IPS DF 6.9 (cell line): ENCODE data around the gene PTPRA.

Experiments
- DNase-seq: peaks from one replicate; pipeline ENCODE4 v3.0.0-alpha.2; 2013; ENCODE audit warnings: low read depth, low spot score
- H3K27ac ChIP-seq: one replicate; pipeline ENCODE4 v1.5.1; 2013; ENCODE audit warnings: low read length, control low read depth
- H3K27me3 ChIP-seq: 2 replicates; pipeline ENCODE4 v1.6.1; 2013; ENCODE audit warnings: mild to moderate bottlenecking, low read length; ENCODE audit not compliant: control insufficient read depth, insufficient read depth
- H3K36me3 ChIP-seq: 2 replicates; pipeline ENCODE4 v1.6.1; 2013; ENCODE audit warnings: low read length; ENCODE audit not compliant: control insufficient read depth, insufficient read depth
- H3K4me1 ChIP-seq: 2 replicates; pipeline ENCODE4 v1.6.1; 2013; ENCODE audit warnings: low read length; ENCODE audit not compliant: control insufficient read depth, insufficient read depth
- H3K4me3 ChIP-seq: 2 replicates; pipeline ENCODE4 v1.5.1; 2013; ENCODE audit warnings: mild to moderate bottlenecking, low read length
- H3K9me3 ChIP-seq: 2 replicates; pipeline ENCODE4 v1.6.1; 2013; ENCODE audit warnings: low read length, inconsistent platforms; ENCODE audit not compliant: control insufficient read depth, insufficient read depth
- WGBS: extraction: QIAGEN DNeasy Blood & Tissue Kit; methylation state at CpG from one replicate; pipeline ENCODE4 v1.1.7; 2013; ENCODE audit warnings: mixed read lengths, missing lambda C conversion rate; ENCODE audit not compliant: insufficient read length, insufficient coverage; 5-methylcytosine and 5-hydroxymethylcytosine counted together

PTPRA gene

DNA sequence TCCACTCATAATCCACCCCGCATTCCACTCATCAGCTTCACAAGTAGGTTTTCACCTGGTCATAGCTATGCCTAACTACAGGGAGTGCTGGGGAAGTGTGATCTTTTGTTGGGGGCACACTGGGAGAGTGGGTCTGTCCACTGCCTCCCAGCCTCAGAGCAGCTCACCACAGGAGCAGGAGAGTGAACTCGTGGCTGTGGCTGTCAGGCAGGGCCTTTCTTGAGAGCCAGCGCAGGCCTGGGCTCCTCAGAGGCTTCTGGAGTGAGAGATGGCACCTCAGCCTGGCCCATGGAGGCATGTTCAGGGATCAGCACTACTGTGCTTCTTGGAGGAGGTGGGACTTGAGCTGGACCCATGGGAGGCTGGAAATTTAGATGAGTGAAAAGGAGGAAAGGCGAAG lies 166.1 kb downstream of the PTPRA start:
- peaks cover 6% of the 10 kb centered on the region; the same call in 1 of the 2 replicates for H3K4me1 ChIP-seq
- no CpG with 5 or more reads among the region's 4 CpGs for WGBS
- no peak overlapping the region for H3K27ac ChIP-seq
- H3K27me3 ChIP-seq = no peaks in the 10 kb centered on the region
- H3K4me3 ChIP-seq = no peak overlapping the region
- no peaks in the 10 kb centered on the region for H3K9me3 ChIP-seq
- H3K36me3 ChIP-seq = peaks cover 10% of the 10 kb centered on the region
- no peak for DNase-seq

GRCh38 chr20:3040086-3040485 lies 166.8 kb downstream of the PTPRA start:
- no peak overlapping the region for H3K4me3 ChIP-seq
- DNase-seq = no peak
- no peak overlapping the region for H3K27ac ChIP-seq
- no peaks in the 10 kb centered on the region for H3K27me3 ChIP-seq
- peaks cover 7% of the 10 kb centered on the region; the same call in 1 of the 2 replicates for H3K4me1 ChIP-seq
- H3K9me3 ChIP-seq = no peaks in the 10 kb centered on the region
- no CpG with 5 or more reads among the region's 8 CpGs for WGBS
- H3K36me3 ChIP-seq = peaks cover 10% of the 10 kb centered on the region

GRCh38 chr20:3041854-3042409 lies 168.7 kb downstream of the PTPRA start:
- peaks cover 5% of the 10 kb centered on the region; the same call in 1 of the 2 replicates for H3K36me3 ChIP-seq
- DNase-seq = no peak
- no peaks in the 10 kb centered on the region for H3K9me3 ChIP-seq
- H3K27me3 ChIP-seq = no peaks in the 10 kb centered on the region
- H3K4me1 ChIP-seq = peaks cover 7% of the 10 kb centered on the region; the same call in 1 of the 2 replicates
- WGBS = no CpG with 5 or more reads among the region's 10 CpGs
- no peak overlapping the region for H3K27ac ChIP-seq
- no peak overlapping the region for H3K4me3 ChIP-seq

DNA sequence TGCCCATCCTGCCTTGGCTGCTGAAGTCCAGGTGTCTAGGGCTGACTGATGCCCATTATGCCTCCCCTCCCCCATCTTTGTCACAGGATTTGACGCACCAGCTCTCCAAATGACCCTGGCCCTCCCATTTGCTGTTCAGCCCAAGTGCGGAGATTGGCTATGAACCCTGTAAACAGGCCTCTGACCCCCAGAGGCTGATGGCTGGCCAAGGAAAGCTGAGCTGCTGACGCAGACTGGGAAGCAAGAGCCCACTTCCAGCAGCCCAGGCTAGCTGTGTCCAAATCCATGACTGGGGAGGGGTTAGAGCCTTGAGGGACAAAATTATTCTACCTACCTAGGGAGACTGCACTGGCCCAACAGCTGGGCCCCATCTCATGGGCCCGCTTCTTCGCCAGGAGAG lies 169.3 kb downstream of the PTPRA start:
- Histone ChIP-seq H3K36me3 (peaks cover 1% of the 10 kb centered on the region), H3K27ac (no peak overlapping the region), H3K9me3 (no peaks in the 10 kb centered on the region), H3K4me1 (peaks cover 7% of the 10 kb centered on the region; the same call in 1 of the 2 replicates), H3K4me3 (no peak overlapping the region), H3K27me3 (no peaks in the 10 kb centered on the region)
- no CpG with 5 or more reads among the region's 5 CpGs for WGBS
- no peak for DNase-seq

DNA sequence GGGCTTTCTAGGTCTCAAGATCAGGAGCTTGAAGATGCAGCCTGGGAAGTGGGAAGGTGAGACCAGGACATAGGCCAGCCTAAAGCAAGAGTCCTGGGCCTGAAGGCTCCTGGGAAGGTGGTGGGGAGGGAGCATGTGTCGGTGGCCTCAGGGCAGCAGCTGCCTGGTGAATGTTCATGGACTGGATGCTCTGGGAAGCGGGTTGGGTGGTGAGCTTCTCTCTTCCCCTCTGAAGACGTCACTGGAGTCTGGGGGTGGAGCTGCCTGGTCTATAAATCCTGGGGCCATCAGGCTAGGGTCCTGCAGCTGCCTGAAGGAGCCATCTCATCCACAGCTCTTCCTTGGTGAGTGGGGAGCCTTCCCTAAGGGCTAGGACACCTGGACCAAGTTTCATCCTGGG lies 170.0 kb downstream of the PTPRA start, which contains the start of gene GNRH2:
GNRH2 (plus strand) TSS at position 301 of the 400 bp plus-strand sequence. CDS start 793 bp downstream, outside the sequence.
- no peak within 1 kb of the TSS for H3K4me3 ChIP-seq
- no CpG with 5 or more reads among the region's 3 CpGs for WGBS
- H3K4me1 ChIP-seq = peaks cover 7% of the 10 kb centered on the region; the same call in 1 of the 2 replicates
- H3K27ac ChIP-seq = no peak within 1 kb of the TSS
- H3K36me3 ChIP-seq = peaks cover 8% of the 10 kb centered on the region
- H3K9me3 ChIP-seq = no peaks in the 10 kb centered on the region
- no peak for DNase-seq
- no peaks in the 10 kb centered on the region for H3K27me3 ChIP-seq

- no peak for DNase-seq
- no peaks in the 10 kb centered on the region for H3K27me3 ChIP-seq
- peaks cover 15% of the 10 kb centered on the region for H3K36me3 ChIP-seq
- no peaks in the 10 kb centered on the region for H3K9me3 ChIP-seq
- no peak overlapping the region for H3K4me3 ChIP-seq
- peaks cover 7% of the 10 kb centered on the region; the same call in 1 of the 2 replicates for H3K4me1 ChIP-seq
- no peak overlapping the region for H3K27ac ChIP-seq
- WGBS = no CpG with 5 or more reads among the region's 8 CpGs
Observed at GRCh38 chr20:3044336-3044965, 171.2 kb downstream of the PTPRA start.

DNA sequence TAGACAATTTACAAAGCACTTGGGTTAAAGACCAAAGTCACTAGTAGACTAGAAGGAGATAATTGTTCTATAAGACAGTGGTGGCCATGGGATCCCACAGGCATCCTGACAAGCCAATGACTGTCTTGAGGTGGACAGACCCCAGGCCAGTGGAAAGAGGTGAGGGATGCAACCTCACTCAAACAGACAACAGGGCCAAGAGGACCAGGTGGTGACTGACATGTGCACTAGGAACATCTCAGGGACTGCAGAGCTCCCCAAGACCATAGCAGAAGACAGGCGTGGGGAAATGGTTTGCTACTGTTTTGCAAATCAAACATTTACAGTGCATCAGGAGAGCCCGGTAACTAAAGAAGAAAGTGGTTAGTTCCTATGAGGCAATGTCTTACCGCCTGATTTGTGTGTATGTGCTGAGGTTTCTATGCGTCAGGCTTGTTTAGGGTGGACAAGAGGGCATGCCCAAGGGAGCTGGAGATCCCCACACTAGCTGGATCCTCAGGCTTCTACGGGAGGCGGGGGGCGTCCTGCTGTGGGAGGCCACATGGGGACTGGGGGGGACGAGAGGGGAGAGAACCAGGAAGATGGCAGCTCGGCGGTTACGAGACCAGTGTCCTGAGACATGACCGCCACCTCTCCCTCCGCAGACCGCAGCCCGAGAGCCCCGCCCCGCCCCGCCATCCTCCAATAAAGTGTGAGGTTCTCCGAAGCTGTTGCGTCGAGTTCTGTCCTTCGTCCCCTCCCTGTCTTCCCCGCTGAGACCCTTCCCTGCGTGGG lies 171.9 kb downstream of the PTPRA start:
- Histone ChIP-seq H3K36me3 (peaks cover 17% of the 10 kb centered on the region), H3K9me3 (no peaks in the 10 kb centered on the region), H3K27ac (no peak overlapping the region), H3K4me3 (peak overlapping the region; percentile 93; the same call in 1 of the 2 replicates), H3K4me1 (peaks cover 7% of the 10 kb centered on the region; the same call in 1 of the 2 replicates), H3K27me3 (no peaks in the 10 kb centered on the region)
- DNase-seq = no peak
- no CpG with 5 or more reads among the region's 24 CpGs for WGBS

- peak; percentile 72 for DNase-seq
- H3K4me1 ChIP-seq = peaks cover 7% of the 10 kb centered on the region; the same call in 1 of the 2 replicates
- peaks cover 17% of the 10 kb centered on the region for H3K36me3 ChIP-seq
- WGBS = no CpG with 5 or more reads among the region's 104 CpGs
- H3K27me3 ChIP-seq = no peaks in the 10 kb centered on the region
- H3K27ac ChIP-seq = no peak within 1 kb of the TSS
- peak within 1 kb of the TSS; percentile 93 for H3K4me3 ChIP-seq
- no peaks in the 10 kb centered on the region for H3K9me3 ChIP-seq
Observed at GRCh38 chr20:3045816-3046676, 172.8 kb downstream of the PTPRA start, which contains the start of gene MRPS26. Gene MRPS26, plus strand, starts transcription at chr20:3046052. Its CDS starts 17 bp downstream, at chr20:3046069.

- peak overlapping the region; percentile 93 for H3K4me3 ChIP-seq
- no peak overlapping the region for H3K27ac ChIP-seq
- H3K36me3 ChIP-seq = peaks cover 17% of the 10 kb centered on the region
- H3K4me1 ChIP-seq = peaks cover 6% of the 10 kb centered on the region; the same call in 1 of the 2 replicates
- DNase-seq = no peak
- no peaks in the 10 kb centered on the region for H3K9me3 ChIP-seq
- H3K27me3 ChIP-seq = no peaks in the 10 kb centered on the region
- no CpG with 5 or more reads among the region's 39 CpGs for WGBS
Observed at GRCh38 chr20:3046677-3047462, 173.6 kb downstream of the PTPRA start.
